Measurements from ENCODE around the gene HECW1. TPM values are rescaled to one million over a fixed set of nuclear protein-coding genes. Genes with fewer than 3 reads are reported as not detected.
A peak's percentile ranks its signal among the peaks of the same experiment; 100 is the strongest.
"Not testable (repeated sequence)": the region's sequence is repeated elsewhere in the genome, so short reads cannot be mapped to it uniquely, and the experiment has no call there.

Gene HECW1
- total RNA-seq, 1 donor from 2014 or later, result 0.51 TPM

- peak; percentile 76 for DNase-seq
Observed at GRCh38 chr7:43112941-43113621, 634 bp downstream of the HECW1 start.

GRCh38 chr7:43113622-43114457 lies 1.4 kb downstream of the HECW1 start:
- DNase-seq, result peak; percentile 10

- no peak for DNase-seq
Observed at GRCh38 chr7:43114458-43114780, 2.0 kb downstream of the HECW1 start.

GRCh38 chr7:43116451-43116850 lies 4.0 kb downstream of the HECW1 start:
- no peak for DNase-seq

GRCh38 chr7:43117095-43117494 lies 4.6 kb downstream of the HECW1 start:
- DNase-seq, result peak; percentile 3

- no peak for DNase-seq
Observed at GRCh38 chr7:43117861-43118260, 5.4 kb downstream of the HECW1 start.

- no peak for DNase-seq
Observed at GRCh38 chr7:43118313-43118712, 5.9 kb downstream of the HECW1 start.

- DNase-seq, result no peak
Observed at GRCh38 chr7:43119371-43120075, 7.1 kb downstream of the HECW1 start.

GRCh38 chr7:43121973-43122372 lies 9.5 kb downstream of the HECW1 start:
- DNase-seq, result no peak

GRCh38 chr7:43123457-43123856 lies 11.0 kb downstream of the HECW1 start:
- no peak for DNase-seq

- no peak for DNase-seq
Observed at GRCh38 chr7:43124388-43124787, 11.9 kb downstream of the HECW1 start.

- no peak for DNase-seq
Observed at GRCh38 chr7:43130347-43130746, 17.9 kb downstream of the HECW1 start.

- DNase-seq, result no peak
Observed at GRCh38 chr7:43135129-43135528, 22.7 kb downstream of the HECW1 start.

- DNase-seq, result no peak
Observed at GRCh38 chr7:43136064-43136463, 23.6 kb downstream of the HECW1 start.

GRCh38 chr7:43137121-43137744 lies 24.8 kb downstream of the HECW1 start:
- not testable (repeated sequence) for DNase-seq

GRCh38 chr7:43137811-43138210 lies 25.4 kb downstream of the HECW1 start:
- no peak for DNase-seq

- DNase-seq, result no peak
Observed at GRCh38 chr7:43138710-43139109, 26.3 kb downstream of the HECW1 start.

GRCh38 chr7:43139137-43139536 lies 26.7 kb downstream of the HECW1 start:
- DNase-seq, result no peak

- no peak for DNase-seq
Observed at GRCh38 chr7:43140186-43140585, 27.7 kb downstream of the HECW1 start.

- no peak for DNase-seq
Observed at GRCh38 chr7:43141091-43141490, 28.6 kb downstream of the HECW1 start.

- DNase-seq, result no peak
Observed at GRCh38 chr7:43142703-43143102, 30.3 kb downstream of the HECW1 start.

- DNase-seq, result no peak
Observed at GRCh38 chr7:43143918-43144589, 31.6 kb downstream of the HECW1 start.
